Measurements from ENCODE around the gene TRAIP.
A peak's percentile ranks its signal among the peaks of the same experiment; 100 is the strongest.
"Not testable (repeated sequence)": the region's sequence is repeated elsewhere in the genome, so short reads cannot be mapped to it uniquely, and the experiment has no call there.

TRAIP gene

DNA sequence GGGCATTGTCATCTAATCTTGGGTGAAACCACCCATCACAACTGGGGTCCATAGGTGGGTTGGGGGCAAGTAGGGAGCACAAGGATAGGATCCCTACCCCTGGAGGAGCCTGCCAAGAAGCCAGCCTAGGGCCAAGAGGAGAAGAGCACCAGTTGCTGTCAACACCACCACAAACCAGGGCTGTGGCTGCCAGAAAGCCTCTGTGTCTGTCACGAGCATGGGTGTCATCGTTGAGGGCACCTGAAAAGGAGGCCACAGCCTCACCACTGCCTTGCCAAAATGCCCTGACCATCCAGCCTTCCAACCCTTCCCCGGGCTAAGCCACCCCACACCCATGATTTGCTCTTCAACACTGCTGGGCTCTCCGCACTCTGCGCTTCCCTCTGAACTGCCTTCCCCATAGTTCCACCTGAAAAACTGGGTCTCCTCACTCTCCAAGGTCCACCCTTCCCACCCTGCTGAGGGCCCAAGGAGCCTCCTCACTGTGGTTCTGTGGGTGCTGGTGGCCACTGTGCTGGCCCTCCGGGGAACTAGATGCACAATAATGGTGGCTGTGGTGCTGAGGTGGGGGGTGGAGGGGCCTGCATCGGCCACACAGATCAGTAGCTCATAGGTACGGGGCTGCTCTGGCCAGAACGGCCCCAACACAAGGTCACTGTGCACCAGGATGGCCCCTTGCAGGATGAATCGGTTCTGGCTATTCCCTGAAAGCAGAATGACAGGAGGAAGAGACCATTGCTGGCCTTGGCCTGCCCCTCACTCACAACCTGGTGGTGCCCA, 63.8 kb downstream of the TRAIP start:
- no peak for DNase-seq (ENCODE audit: low read depth)

DNA sequence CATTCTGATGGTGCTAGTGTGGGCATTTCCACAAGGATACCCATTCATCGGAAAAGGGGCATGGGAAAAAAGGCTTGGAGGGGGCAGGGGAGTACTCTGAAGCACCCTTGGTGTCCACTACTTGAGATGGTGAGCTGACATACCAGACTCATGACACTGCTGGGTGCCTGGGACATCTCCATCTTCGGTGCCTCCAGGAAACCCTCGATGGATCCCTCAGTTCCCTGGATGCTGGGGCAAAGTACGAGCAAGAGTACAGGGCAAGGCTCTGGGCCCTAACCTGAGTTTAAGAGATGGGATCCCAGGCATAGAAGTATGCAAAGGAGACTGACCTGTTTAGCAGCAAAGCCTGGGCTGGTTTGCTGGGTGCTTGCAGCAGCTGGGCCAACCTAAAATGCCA, 64.8 kb downstream of the TRAIP start:
- no peak for DNase-seq (ENCODE audit: low read depth)

DNA sequence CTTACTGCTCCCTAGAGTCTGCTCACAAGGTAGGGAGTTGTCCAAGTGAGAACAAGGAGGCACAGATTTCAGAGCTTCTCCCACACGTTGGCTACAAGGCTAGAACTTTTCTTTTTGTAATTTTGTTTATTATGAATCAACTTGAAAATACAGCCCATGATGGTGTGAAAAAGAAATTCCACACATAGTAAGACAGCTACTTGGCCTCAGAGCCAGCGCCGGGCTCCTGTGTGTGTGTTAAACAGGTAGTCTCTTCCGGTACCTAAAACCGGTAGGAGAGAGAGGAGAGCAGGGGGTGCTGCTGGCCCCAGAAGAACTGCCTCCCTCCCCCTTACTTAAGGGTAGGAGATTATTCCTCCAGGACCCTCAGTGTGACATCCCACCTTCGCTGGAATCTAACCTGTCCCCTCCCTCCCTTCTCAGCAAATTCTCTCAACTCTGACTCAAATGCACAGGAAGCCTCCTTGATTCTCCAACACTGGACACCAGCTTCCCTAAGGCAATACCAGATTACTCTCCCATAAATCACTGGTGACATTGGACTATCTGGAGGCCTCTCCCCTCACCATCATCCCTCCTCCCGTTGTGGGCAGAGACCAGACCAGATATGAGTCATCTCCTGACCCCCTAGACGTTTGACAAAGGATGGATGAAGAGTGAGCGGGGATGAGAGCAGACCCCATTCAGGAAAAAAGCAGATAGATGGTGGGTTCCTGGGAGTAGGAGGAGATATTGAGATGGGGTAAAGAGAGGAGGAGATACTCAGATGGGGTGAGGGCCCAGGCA, 65.5 kb downstream of the TRAIP start:
- DNase-seq (ENCODE audit: low read depth) = no peak

DNA sequence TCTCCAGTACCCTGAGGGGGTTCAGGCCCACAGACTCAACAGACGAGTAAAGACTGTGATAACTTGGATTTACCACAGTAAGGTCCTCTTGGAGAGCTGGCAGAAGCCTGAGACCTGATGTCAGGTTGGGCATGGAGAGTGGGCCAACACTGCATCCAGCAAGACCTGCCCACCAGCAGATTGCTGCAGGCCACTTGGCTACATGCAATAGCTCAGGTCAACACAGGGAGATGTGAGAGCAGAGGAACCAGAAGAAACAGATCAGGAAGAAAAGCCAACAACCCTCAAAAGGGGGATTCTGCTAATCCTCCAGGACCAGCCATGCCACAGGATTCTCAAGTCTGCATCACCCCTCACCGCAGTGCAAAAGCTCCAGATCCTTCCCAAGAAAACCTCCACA, 68.3 kb downstream of the TRAIP start:
- no peak for DNase-seq (ENCODE audit: low read depth)

DNA sequence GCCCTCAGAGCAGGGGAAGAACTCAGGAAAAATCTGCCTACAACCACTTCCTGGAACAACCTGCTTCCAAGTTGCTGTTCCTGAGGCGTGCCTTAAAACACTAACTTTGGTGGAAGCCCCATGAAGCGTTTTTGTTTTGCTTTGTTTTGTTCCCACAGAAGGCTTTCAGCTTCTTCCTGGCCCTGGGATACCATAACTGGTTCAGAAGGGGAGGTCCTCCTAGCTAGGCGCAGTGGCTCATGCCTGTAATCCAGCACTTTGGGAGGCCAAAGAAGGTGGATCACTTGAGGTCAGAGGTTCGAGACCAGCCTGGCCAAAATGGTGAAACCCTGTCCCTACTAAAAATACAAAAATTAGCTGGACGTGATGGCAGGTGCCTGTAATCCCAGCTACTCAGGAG, 68.8 kb downstream of the TRAIP start:
- DNase-seq (ENCODE audit: low read depth) = no peak

DNA sequence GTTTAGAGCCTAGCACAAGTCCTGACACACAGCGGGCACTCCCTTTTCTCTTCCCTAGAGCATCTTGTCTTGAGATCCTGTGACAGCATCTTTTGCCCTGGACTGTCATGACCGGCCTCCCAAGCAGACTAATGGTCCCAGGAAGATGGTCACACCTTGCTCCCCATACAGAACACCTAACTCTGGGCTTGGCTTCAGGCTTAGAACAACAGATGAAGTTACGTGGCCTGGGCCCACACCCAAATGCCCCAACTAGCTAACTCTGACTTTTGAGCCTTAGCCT, 69.2 kb downstream of the TRAIP start:
- no peak for DNase-seq (ENCODE audit: low read depth)

DNA sequence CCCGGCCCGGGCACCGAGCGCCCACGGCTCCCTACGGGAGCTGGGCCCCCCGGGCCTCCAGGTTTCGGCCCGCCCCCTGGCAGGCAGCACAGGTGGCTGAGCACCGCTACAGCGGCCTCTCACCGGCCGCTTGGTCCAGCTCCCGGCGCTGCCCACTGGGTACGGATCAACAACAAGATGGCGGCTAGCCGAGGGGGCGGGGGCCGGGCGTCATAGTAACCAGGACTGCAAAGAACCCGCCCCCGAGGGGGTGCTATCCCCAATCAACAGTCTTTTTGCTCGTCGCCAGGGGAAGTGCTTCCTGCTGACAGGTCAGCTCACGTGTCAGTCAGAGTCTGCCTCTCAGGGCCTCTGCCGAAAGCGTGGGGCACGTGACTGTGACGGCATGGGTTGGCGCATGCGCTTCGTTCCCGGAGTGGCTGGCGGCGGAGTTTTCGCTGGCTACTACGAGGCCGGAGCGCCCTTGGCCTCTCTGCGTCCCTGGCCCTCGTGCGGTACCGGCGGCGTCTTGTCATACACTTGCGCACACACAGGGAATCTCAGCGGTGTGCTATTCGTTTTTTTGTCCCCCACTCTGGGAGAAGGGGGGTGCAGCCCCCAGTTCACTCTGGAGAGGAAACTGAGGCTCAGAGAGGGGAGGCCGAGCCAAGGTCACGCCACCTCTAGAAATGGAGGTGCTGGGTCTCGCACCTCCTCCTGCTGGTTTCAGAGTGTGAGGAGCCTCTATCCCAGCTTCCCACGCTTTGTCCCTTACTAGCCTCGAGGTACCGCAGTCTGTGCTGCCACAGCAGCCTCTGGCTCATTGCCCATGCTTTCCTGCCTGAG, 69.8 kb downstream of the TRAIP start, which contains the start of gene IP6K1:
TSS of gene IP6K1 (minus strand) at position 186 of the 825 bp plus-strand sequence. CDS start 38,502 bp downstream, outside the sequence.
- DNase-seq (ENCODE audit: low read depth) = peak; percentile 99

DNA sequence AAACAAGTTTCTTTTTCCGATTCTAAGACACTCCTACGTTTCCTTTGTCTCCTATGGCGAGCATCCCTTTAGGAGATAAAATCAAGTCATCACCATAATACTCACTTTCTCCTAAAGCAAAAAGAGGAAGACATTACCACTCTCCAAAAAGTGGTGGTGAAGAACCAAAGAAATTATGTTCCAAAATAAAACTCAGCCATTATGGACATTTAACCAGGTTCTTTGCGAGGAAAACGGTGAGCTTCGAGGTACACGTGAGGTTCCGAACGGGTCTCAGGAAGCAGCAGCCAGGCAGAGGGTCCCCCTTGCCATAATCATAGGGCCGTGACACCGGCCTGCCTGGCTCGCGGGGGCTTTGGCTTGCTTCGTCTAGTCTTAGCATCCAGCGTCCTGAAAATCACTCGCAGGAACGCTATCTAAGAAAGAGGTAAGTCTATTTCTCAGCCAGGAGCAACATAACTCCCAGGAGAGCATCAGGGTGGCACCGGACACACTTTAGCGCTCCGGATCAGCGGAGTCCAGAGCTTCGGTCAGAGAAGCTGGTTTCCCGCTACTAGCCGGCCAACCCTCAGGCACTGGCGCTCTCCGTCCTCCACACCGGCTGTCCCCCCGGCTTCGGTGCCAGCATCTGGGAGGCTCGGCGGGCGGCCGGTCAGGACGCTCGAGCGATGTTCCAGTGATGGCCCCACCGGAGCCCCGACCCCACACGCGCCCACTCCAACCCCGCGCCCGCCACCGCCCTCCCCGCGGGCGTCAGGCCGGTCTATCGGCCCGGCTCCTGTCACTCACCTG, 70.6 kb downstream of the TRAIP start:
- no peak for DNase-seq (ENCODE audit: low read depth)

DNA sequence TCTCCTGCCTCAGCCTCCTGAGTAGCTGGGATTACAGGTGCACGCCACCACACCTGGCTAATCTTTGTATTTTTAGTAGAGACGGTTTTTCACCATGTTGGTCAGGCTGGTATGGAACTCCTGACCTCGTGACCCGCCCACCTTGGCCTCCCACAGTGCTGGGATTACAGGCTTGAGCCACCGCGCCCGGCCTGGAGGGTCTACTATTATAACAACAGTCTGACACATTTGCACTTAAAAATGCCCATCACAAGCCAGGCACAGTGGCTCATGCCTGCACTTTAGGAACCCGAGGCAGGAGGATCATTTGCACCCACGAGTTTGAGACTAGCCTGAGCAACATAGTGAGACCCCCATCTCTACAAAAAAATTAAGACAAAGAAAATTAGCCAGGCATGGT, 74.1 kb downstream of the TRAIP start:
- DNase-seq (ENCODE audit: low read depth) = not testable (repeated sequence)

DNA sequence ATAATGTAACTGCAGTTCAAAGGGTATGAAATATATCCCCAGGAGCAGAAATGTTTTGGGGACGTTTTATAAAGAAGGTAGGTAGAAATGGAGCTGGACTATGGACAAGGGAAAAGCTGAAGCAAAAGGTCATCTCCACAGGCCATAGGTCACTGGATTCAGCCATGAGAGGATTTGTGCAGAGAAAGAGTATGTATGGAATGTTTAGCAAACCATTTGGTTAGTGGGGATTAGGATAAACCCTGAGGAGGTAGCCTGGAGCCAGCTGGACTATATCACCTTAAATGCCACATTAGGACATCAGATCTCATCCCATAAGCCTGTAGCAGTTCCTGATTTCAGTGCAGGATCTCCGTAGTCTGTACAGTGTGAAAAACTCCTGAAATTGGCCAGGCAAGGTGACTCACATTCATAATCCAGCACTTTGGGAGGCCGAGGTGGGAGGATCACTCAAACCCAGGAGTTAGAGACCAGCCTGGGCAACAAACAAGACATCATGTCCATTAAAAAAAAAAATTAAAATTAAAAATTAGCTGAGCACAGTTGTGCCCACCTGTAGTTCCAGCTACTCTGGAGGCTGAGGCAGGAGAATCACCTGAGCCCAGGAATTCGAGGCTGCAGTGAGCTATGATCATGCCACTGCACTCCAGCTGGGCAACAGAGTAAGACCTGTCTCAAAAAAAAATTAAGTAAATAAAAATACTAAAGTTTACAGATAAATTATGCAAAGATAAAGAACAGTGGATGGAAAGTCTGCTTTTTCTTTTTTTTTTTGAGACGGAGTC, 74.8 kb downstream of the TRAIP start:
- DNase-seq (ENCODE audit: low read depth) = no peak

DNA sequence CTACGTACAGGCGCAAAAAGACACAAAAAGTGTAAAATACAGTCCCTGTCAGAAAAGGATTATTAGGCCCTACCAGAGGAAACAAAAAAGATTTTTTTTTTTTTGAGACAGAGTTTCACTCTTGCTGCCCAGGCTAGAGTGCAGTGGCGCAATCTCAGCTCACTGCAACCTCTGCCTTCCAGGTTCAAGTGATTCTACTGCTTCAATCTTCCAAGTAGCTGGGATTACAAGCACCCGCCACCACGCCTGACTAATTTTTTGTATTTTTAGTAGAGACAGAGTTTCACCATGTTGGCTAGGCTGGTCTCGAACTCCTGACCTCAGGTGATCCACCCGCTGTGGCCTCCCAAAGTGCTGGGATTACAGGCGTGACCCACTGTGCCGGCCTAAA, 75.4 kb downstream of the TRAIP start:
- not testable (repeated sequence) for DNase-seq (ENCODE audit: low read depth)

DNA sequence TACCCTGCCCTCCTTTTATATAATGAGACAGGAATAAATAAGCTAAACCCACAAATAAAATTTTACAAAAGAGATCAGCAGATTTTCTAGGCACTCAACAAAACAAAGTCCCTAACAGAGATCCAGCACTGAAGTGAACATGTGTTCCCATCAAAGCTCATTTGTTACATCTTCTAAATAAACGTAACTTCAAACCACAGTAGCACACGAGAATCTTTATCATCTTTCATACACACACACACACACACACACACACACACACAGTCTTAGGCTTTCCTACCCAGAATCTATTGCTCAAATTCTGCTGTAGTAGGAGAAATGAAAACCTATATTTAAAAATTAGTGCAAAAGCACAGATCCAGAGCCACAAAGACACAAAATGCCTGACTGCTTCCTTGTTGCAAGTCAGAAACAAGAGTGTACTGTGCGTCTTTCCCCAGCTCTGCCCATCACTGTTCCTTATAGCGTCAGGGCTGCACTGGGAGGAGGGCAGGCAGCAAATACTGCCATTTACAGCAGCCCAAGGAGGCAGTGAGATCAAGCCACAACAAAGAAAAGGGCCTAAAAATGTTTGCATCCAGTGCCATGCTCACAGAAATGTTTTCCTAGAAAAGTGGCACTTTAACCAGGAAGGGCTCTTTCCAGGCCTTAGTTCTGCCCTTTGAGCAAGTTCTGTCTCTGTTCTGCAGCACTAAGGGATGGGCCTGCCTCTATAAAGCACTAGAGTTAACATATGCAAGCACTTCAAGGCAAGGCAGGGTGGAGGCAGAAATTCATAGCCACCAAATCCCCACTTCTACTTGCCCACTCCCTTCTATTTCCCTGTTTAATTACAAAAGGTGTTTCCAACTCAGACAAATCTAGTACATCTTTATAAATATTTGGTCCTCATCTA, 76.0 kb downstream of the TRAIP start:
- DNase-seq (ENCODE audit: low read depth) = no peak

DNA sequence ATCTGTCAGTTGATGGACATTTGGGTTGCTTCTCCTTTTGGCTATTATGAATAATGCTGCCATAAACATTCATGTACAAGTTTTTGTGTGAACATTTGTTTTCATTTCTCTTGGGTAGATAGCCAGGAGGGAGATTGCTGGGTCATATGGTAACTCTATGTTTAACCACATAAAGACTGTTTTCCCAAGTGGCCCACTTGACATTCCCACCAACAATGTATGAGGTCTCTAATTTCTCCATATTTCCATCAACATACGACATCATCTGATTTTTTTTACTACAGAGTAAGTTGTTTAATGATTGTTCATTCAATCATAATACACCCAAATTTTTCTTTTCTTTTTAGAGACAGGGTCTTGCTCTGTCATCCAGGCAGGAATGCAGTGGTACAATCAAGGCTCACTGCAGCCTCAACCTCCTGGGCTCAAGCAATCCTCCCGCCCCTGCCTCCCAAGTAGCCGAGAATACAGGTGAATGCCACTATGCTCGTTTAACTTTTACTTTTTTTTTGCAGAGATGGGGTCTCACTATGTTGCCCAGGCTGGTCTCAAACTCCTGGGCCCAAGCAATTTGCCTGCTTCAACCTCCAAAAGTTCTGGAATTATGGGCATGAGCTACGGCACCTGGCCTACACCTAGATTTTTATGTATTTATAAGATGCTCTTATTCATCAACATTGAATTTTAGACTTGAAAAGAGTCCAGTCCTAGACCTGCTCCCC, 76.8 kb downstream of the TRAIP start:
- DNase-seq (ENCODE audit: low read depth) = no peak

All from stimulated activated CD8-positive, alpha-beta memory T cell treated with anti-CD3 and anti-CD28 coated beads, Interleukin-12 subunit alpha, Interleukin-12 subunit beta, amount 100 ng/mL, for 4 hours (primary cell).